ENCODE results near the gene PRDX5.
A peak's percentile ranks its signal among the peaks of the same experiment; 100 is the strongest.
"Not testable (repeated sequence)": the region's sequence is repeated elsewhere in the genome, so short reads cannot be mapped to it uniquely, and the experiment has no call there.

PRDX5 gene

GRCh38 chr11:64313491-64314145 is 4.3 kb upstream of the PRDX5 start:
- Histone ChIP-seq H3K36me3 (peaks cover 14% of the 10 kb centered on the region), H3K27ac (no peak overlapping the region)
- no peak for TF ChIP-seq CTCF (IDR thresholded peaks at IDR 0.05; ENCODE audit: low read depth, low read length)

DNA sequence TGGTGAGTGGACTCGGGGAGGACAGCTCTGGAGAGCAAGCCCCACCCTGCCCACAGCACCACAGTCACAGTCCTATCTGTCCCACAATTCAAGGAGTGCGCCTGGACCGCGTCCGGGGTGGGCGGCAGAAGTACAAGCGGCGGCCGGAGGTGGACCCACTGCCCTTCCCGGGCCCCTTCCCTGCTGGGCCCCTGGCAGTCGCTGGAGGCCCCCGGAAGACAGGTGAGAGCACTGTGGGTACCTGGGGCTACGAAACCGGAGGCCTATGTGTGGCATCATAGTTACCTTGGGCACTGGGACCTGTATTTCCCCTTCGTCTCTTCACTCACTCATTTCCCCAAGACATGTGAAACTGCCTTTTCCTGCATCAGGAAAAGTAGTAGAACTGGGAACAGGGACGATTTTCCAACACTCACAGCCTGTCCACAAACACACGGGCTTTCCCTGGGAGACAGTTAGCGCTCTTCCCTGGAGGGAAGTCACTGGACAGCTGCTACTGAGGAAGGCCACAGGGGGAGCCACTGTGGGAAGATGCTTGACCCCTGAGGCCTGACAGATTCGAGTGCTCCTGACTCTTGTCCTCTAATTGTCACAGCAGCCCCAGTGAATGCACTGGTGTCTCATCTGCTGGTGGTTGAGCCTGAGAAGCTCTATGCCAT is 3.6 kb upstream of the PRDX5 start:
- no peak for DNase-seq
- H3K4me3 ChIP-seq (ENCODE audit: low read depth, low read length), result no peak overlapping the region
- H3K9me3 ChIP-seq (ENCODE audit: severe bottlenecking), result no peaks in the 10 kb centered on the region
- no peaks in the 10 kb centered on the region for H3K27me3 ChIP-seq (ENCODE audit: insufficient read depth, low read depth, severe bottlenecking)
- peaks cover 14% of the 10 kb centered on the region for H3K36me3 ChIP-seq
- H3K27ac ChIP-seq, result no peak overlapping the region
- TF ChIP-seq CTCF (IDR thresholded peaks at IDR 0.05; ENCODE audit: low read depth, low read length), result peak; percentile 71

More at GRCh38 chr11:64313491-64314145, 4.3 kb upstream of the PRDX5 start:
- no peak for DNase-seq
- no peaks in the 10 kb centered on the region for H3K9me3 ChIP-seq (ENCODE audit: severe bottlenecking)
- H3K4me3 ChIP-seq (ENCODE audit: low read depth, low read length), result no peak overlapping the region
- no peaks in the 10 kb centered on the region for H3K27me3 ChIP-seq (ENCODE audit: insufficient read depth, low read depth, severe bottlenecking)

- TF ChIP-seq CTCF (IDR thresholded peaks at IDR 0.05; ENCODE audit: low read depth, low read length), result no peak
- H3K36me3 ChIP-seq, result peaks cover 14% of the 10 kb centered on the region
- no peak overlapping the region for H3K27ac ChIP-seq
- H3K4me3 ChIP-seq (ENCODE audit: low read depth, low read length), result no peak overlapping the region
- no peaks in the 10 kb centered on the region for H3K9me3 ChIP-seq (ENCODE audit: severe bottlenecking)
- DNase-seq, result no peak
- H3K27me3 ChIP-seq (ENCODE audit: insufficient read depth, low read depth, severe bottlenecking), result no peaks in the 10 kb centered on the region
Observed at GRCh38 chr11:64314805-64315561, 2.9 kb upstream of the PRDX5 start.

- H3K36me3 ChIP-seq, result peaks cover 14% of the 10 kb centered on the region
- not testable (repeated sequence) for DNase-seq; H3K27ac ChIP-seq; H3K27me3 ChIP-seq (ENCODE audit: insufficient read depth, low read depth, severe bottlenecking); H3K9me3 ChIP-seq (ENCODE audit: severe bottlenecking); H3K4me3 ChIP-seq (ENCODE audit: low read depth, low read length)
Observed at GRCh38 chr11:64315667-64316526, 2.0 kb upstream of the PRDX5 start.

DNA sequence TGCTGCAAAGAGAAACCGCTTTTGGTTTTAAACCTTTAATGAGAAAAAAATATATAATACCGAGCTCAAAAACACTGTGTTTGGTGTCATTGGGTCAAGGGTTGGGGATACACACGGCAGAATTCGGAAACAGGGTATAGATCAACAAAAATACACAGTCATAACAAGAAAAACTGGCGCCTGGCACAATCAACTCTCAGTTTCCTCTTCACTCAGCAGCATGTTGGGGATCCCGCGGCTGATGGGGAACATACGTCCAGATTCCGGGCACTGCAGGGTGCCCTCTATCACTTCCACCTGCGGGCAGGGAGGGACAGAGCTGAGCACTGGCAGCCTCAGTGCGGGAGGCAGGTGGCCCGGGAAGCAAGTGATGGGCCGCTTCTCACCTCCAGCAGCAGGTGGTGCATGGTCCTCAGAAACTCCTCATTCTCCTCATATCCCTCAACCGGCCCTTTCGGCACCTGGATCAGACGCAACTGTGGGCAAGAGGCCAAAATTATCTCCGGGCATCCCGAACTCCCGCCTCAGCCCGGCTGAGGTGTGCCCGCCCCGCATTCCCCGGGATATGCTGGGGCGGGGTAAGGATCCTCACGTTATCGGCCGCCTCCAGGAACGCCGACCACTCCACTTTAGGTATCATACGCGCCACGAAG is 1.1 kb upstream of the PRDX5 start:
- peak; percentile 61 for TF ChIP-seq CTCF (IDR thresholded peaks at IDR 0.05; ENCODE audit: low read depth, low read length)
- Histone ChIP-seq H3K27me3 (ENCODE audit: insufficient read depth, low read depth, severe bottlenecking) (no peaks in the 10 kb centered on the region), H3K9me3 (ENCODE audit: severe bottlenecking) (no peaks in the 10 kb centered on the region), H3K36me3 (peaks cover 14% of the 10 kb centered on the region), H3K27ac (peak overlapping the region; percentile 94), H3K4me3 (ENCODE audit: low read depth, low read length) (peak overlapping the region; percentile 85)
- DNase-seq, result peak; percentile 63
